DOHH2 (cell line): Measurements from ENCODE around the gene SCLY.

Experiments
- H3F3A ChIP-seq: fragments of 200-600 bp; sonication (generic), shearing (Covaris generic); 2 replicates; pipeline ENCODE4 v1.6.0; 2016; ENCODE audit warnings: antibody characterized with exemption, mild to moderate bottlenecking; ENCODE audit not compliant: control insufficient read depth, insufficient read depth
- H3K27ac ChIP-seq: fragments of 200-600 bp; sonication (generic); 2 replicates; pipeline ENCODE4 v1.5.1; 2014; ENCODE audit warnings: low read depth, mild to moderate bottlenecking, low read length, moderate library complexity
- H3K27me3 ChIP-seq: fragments of 200-600 bp; sonication (generic); 2 replicates; pipeline ENCODE4 v1.6.1; 2014; ENCODE audit warnings: mild to moderate bottlenecking, low read length, mixed read lengths; ENCODE audit not compliant: control insufficient read depth
- H3K36me3 ChIP-seq: fragments of 200-600 bp; sonication (generic); 2 replicates; pipeline ENCODE4 v1.6.1; 2014; ENCODE audit warnings: mild to moderate bottlenecking, low read length, moderate library complexity, mixed read lengths; ENCODE audit not compliant: control insufficient read depth
- H3K4me1 ChIP-seq: fragments of 200-600 bp; sonication (generic); 2 replicates; pipeline ENCODE4 v1.6.1; 2014; ENCODE audit warnings: mild to moderate bottlenecking, low read length, mixed read lengths; ENCODE audit not compliant: control insufficient read depth
- H3K4me2 ChIP-seq: fragments of 200-600 bp; sonication (generic); 2 replicates; pipeline ENCODE4 v1.6.0; 2014; ENCODE audit warnings: mild to moderate bottlenecking, low read length, moderate library complexity
- H3K4me3 ChIP-seq: fragments of 200-600 bp; sonication (generic); 2 replicates; pipeline ENCODE4 v1.5.1; 2014; ENCODE audit warnings: mild to moderate bottlenecking, low read length, mixed read lengths
- H3K79me2 ChIP-seq: fragments of 200-600 bp; sonication (generic); 2 replicates; pipeline ENCODE4 v1.6.1; 2014; ENCODE audit warnings: mild to moderate bottlenecking, low read length, mixed read lengths; ENCODE audit not compliant: control insufficient read depth
- H3K9me2 ChIP-seq: fragments of 200-600 bp; sonication (generic); replicated peaks from 2 replicates; pipeline ENCODE4 v1.6.1; 2014; ENCODE audit warnings: mild to moderate bottlenecking, low read length, mixed read lengths; ENCODE audit not compliant: control insufficient read depth
- H3K9me3 ChIP-seq: fragments of 200-600 bp; sonication (generic); 2 replicates; pipeline ENCODE4 v1.6.1; 2014; ENCODE audit warnings: antibody characterized with exemption, low read length, mixed read lengths; ENCODE audit not compliant: control insufficient read depth, insufficient read depth
- H4K20me1 ChIP-seq: fragments of 200-600 bp; sonication (generic); 2 replicates; pipeline ENCODE4 v1.6.0; 2014; ENCODE audit warnings: low read depth, mild to moderate bottlenecking, antibody characterized with exemption, low read length, moderate library complexity; ENCODE audit not compliant: control insufficient read depth, insufficient read depth
- EZH2phosphoT487 ChIP-seq: fragments of 200-600 bp; sonication (generic); IDR thresholded peaks from 2 replicates; pipeline ENCODE4 v1.6.1; 2017; ENCODE audit warnings: borderline replicate concordance, mild to moderate bottlenecking, antibody characterized with exemption, low read length, moderate library complexity, mixed read lengths
- TF ChIP-seq, protein P1 (sequence below): fragments of 200-600 bp; sonication (generic); IDR thresholded peaks from one replicate; pipeline ENCODE4 v1.5.1; 2014; ENCODE audit warnings: antibody characterized with exemption, mild to moderate bottlenecking, low read depth, low read length; ENCODE audit not compliant: poor library complexity, severe bottlenecking

Gene SCLY

DNA sequence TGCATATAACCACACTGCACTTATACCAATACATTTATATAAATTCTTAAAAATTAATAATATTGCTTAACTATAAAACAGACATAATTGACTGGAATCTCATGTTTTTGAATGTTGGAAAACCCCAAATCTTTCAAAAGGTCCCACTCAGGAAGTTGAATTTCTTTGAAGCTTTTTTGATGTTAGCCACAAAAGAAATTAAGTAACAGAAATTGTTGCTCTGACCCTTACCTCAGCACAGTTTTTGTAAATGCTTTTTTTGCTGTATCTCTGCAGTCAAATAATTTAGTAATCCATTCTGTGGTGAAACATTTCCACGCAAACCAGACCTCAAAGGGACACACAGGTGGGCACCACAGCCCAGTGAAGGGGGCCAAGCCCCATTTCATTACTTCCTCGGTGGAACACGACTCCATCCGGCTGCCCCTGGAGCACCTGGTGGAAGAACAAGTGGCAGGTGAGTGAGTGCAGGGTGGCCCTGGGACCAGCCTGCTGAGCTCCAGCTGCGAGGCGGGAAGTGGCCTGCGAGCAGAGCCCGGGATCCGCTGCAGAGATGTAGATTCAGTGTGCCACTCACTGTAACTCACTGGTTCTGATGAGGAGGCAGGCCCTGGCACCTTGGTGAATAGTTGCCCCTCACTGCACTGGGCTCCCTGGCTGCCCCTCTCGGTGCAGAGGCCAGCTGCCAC, 8.4 kb downstream of the SCLY start:
- H3K9me3 ChIP-seq: no peaks in the 10 kb centered on the region
- H3F3A ChIP-seq: no peaks in the 10 kb centered on the region; the same call in 1 of the 2 replicates
- H3K4me1 ChIP-seq: peaks cover 4% of the 10 kb centered on the region; the same call in 1 of the 2 replicates
- no peaks in the 10 kb centered on the region for H3K27me3 ChIP-seq
- H4K20me1 ChIP-seq: no peaks in the 10 kb centered on the region
- H3K9me2 ChIP-seq: no peaks in the 10 kb centered on the region
- TF ChIP-seq, protein P1, sequence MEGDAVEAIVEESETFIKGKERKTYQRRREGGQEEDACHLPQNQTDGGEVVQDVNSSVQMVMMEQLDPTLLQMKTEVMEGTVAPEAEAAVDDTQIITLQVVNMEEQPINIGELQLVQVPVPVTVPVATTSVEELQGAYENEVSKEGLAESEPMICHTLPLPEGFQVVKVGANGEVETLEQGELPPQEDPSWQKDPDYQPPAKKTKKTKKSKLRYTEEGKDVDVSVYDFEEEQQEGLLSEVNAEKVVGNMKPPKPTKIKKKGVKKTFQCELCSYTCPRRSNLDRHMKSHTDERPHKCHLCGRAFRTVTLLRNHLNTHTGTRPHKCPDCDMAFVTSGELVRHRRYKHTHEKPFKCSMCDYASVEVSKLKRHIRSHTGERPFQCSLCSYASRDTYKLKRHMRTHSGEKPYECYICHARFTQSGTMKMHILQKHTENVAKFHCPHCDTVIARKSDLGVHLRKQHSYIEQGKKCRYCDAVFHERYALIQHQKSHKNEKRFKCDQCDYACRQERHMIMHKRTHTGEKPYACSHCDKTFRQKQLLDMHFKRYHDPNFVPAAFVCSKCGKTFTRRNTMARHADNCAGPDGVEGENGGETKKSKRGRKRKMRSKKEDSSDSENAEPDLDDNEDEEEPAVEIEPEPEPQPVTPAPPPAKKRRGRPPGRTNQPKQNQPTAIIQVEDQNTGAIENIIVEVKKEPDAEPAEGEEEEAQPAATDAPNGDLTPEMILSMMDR: no peak
- TF ChIP-seq EZH2phosphoT487: no peak
- H3K4me2 ChIP-seq: no peak overlapping the region
- peaks cover 7% of the 10 kb centered on the region for H3K79me2 ChIP-seq
- H3K36me3 ChIP-seq: peaks cover 66% of the 10 kb centered on the region
- H3K27ac ChIP-seq: no peak overlapping the region
- no peak overlapping the region for H3K4me3 ChIP-seq

DNA sequence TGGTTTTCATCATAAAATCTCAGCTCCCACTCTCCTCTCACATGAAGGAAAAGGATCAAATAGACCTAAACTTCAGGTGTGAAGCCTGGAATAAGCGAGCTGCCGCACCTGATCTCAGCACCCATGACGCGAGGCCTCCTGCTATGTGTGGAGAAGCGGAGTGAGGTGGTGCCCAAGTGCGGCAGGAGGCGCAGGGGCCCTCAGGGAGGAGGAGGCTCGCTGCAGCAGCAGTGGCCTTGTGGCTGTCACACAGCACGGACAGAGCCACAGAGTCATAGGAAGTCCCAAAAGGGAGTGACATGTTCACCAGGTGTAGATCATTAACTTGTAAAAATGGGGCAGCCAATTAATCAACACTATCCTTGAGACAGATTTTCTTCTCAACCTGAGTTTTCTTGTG, 9.1 kb downstream of the SCLY start:
- Histone ChIP-seq H3K4me2 (no peak overlapping the region), H3K36me3 (peaks cover 64% of the 10 kb centered on the region), H3K4me3 (no peak overlapping the region), H3K79me2 (peaks cover 5% of the 10 kb centered on the region; the same call in 1 of the 2 replicates), H3K4me1 (peaks cover 4% of the 10 kb centered on the region; the same call in 1 of the 2 replicates), H3F3A (no peaks in the 10 kb centered on the region), H3K27me3 (no peaks in the 10 kb centered on the region), H3K9me2 (no peaks in the 10 kb centered on the region), H3K27ac (no peak overlapping the region), H3K9me3 (no peaks in the 10 kb centered on the region), H4K20me1 (no peaks in the 10 kb centered on the region)
- TF ChIP-seq EZH2phosphoT487: no peak
- TF ChIP-seq, protein P1: no peak

DNA sequence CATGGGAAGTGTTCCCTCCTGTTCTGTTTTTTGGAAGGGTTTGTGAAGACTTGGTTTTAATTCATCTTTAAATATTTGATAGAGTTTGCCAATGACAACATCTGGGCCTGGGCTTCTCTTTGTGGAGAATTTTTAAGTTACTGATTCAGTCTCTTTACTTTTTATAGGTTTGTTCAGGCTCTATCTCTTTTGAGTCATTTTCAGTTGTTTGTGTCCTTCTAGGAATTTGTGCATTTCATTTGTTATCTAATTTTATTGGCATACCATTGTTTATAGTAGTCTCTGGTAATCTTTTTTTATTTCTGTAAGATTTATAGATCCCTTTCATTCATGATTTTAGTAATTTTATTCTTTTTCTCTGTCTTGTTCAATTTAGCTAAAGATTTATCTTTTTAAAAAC, 14.6 kb downstream of the SCLY start:
- TF ChIP-seq, protein P1: no peak
- TF ChIP-seq EZH2phosphoT487: no peak
- Histone ChIP-seq H3K9me3 (no peaks in the 10 kb centered on the region), H3K36me3 (peaks cover 47% of the 10 kb centered on the region), H3K9me2 (no peaks in the 10 kb centered on the region), H3K79me2 (0 out of 2 replicates have a peak, but pooled peaks cover 2% of the 10 kb centered on the region), H4K20me1 (no peaks in the 10 kb centered on the region), H3F3A (no peaks in the 10 kb centered on the region), H3K4me1 (no peaks in the 10 kb centered on the region), H3K27ac (no peak overlapping the region), H3K27me3 (no peaks in the 10 kb centered on the region), H3K4me3 (no peak overlapping the region), H3K4me2 (no peak overlapping the region)
